Hepatocyte (in vitro differentiated cells): ENCODE results near the gene PCYT1B.

ENCODE experiments used
- CTCF ChIP-seq: fragments of 200-600 bp; sonication (generic); IDR thresholded peaks from 2 replicates; pipeline ENCODE4 v1.5.1; 2016; ENCODE audit warnings: antibody characterized with exemption, mild to moderate bottlenecking; ENCODE audit not compliant: poor library complexity
- EZH2 ChIP-seq: fragments of 200-600 bp; sonication (generic); IDR thresholded peaks from 2 replicates; pipeline ENCODE4 v1.6.1; 2016; ENCODE audit warnings: antibody characterized with exemption, mild to moderate bottlenecking, borderline replicate concordance
- EZH2phosphoT487 ChIP-seq: fragments of 200-600 bp; sonication (generic); IDR thresholded peaks from one replicate; pipeline ENCODE4 v1.6.1; 2018; ENCODE audit warnings: antibody characterized with exemption, mild to moderate bottlenecking, low read depth, moderate library complexity; ENCODE audit not compliant: unreplicated experiment, severe bottlenecking

GRCh38 chrX:24646006-24646405 lies 1.1 kb downstream of the PCYT1B start:
- no peak for TF ChIP-seq EZH2
- TF ChIP-seq CTCF = no peak
- no peak for TF ChIP-seq EZH2phosphoT487
